K562 (cell line): ENCODE results near the gene CACNA2D4. TPM values are rescaled to one million over a fixed set of nuclear protein-coding genes. Genes with fewer than 3 reads are reported as not detected.
A peak's percentile ranks its signal among the peaks of the same experiment; 100 is the strongest.

Experiments used
- ATAC-seq: fragments of 200-7000 bp; cut with Tn5 transposase; 3 replicates; pipeline ENCODE4 v1.9.1; 2020; ENCODE audit warnings: moderate library complexity
- BruUV-seq: library from RNA; stranded (reverse); fragments of 400-500 nt; replicated peaks from 2 replicates; lab custom pipeline; 2021; lab: Mats Ljungman, UMichigan
- CTCF ChIA-PET: fragments of 300-600 bp; formaldehyde crosslinking; extraction: SDS; loops from one replicate; lab custom pipeline; 2021; ENCODE audit warnings: low intra/inter-chr PET ratio; lab: Yijun Ruan, JAX
- POLR2A ChIA-PET: fragments of 300-600, 350-650 bp; sonication (Branson Sonifier 250); formaldehyde crosslinking; extraction: SDS; loops from one replicate; lab custom pipeline; 2021; ENCODE audit warnings: antibody characterized with exemption, inconsistent platforms; lab: Yijun Ruan, JAX
- DNase-seq, 4 experiments: peaks; one replicate each; pipeline versions ENCODE4 v3.0.0 to v3.0.0-alpha.2; 2011 to 2018; ENCODE audit warnings: low spot score in 3 of 4, mixed read lengths in 3 of 4; ENCODE audit errors: extremely low read depth in 1 of 4
- FAIRE-seq: peaks from 2 replicates; lab custom pipeline; 2011; peaks lifted over from hg19 to GRCh38; lab: Jason Lieb, UNC
- H2AFZ ChIP-seq: 2 replicates; pipeline ENCODE4 v1.6.0; 2011; ENCODE audit warnings: low read depth, low read length, control low read depth, inconsistent platforms
- H3K27ac ChIP-seq: fragments of 200-600 bp; 3 replicates; pipeline ENCODE4 v1.8.0; 2011; ENCODE audit warnings: low read depth, mild to moderate bottlenecking, control low read depth, inconsistent platforms, low read length, moderate library complexity, mixed read lengths; ENCODE audit errors: extremely low read depth
- H3K27me3 ChIP-seq, 2 experiments: fragments of 300-600 bp in 1 of 2; 2 replicates in 1 of 2; 3 replicates in 1 of 2; pipeline versions ENCODE4 v1.6.0 to v1.8.0; 2011; ENCODE audit warnings: inconsistent platforms in 2 of 2, low read length in 2 of 2, mild to moderate bottlenecking in 1 of 2, mixed read lengths in 1 of 2, moderate library complexity in 1 of 2; ENCODE audit not compliant: control insufficient read depth in 2 of 2, insufficient read depth in 2 of 2
- H3K36me3 ChIP-seq: fragments of 300-600 bp; 3 replicates; pipeline ENCODE4 v1.8.0; 2011; ENCODE audit warnings: mild to moderate bottlenecking, low read length, inconsistent platforms; ENCODE audit not compliant: control insufficient read depth, insufficient read depth
- H3K4me1 ChIP-seq, 2 experiments: fragments of 200-600 bp in 1 of 2; replicated peaks in 1 of 2; 2 replicates in 1 of 2; 3 replicates in 1 of 2; pipeline versions ENCODE4 v1.5.1 to v1.8.0; 2011; ENCODE audit warnings: inconsistent platforms in 2 of 2, low read length in 2 of 2, mild to moderate bottlenecking in 1 of 2, mixed read lengths in 1 of 2, moderate library complexity in 1 of 2; ENCODE audit not compliant: control insufficient read depth in 2 of 2, insufficient read depth in 2 of 2
- H3K4me2 ChIP-seq: 2 replicates; pipeline ENCODE4 v1.6.1; 2011; ENCODE audit warnings: low read length, control low read depth, inconsistent platforms, mixed read lengths; ENCODE audit not compliant: insufficient read depth
- H3K4me3 ChIP-seq: fragments of 200-600 bp; sonication (generic), shearing (Covaris generic); 2 replicates; pipeline ENCODE4 v1.5.1; 2016; ENCODE audit warnings: control low read depth, inconsistent platforms
- H3K79me2 ChIP-seq: fragments of 200-600 bp; 3 replicates; pipeline ENCODE4 v1.8.0; 2011; ENCODE audit warnings: low read length, inconsistent platforms; ENCODE audit not compliant: control insufficient read depth, insufficient read depth
- H3K9ac ChIP-seq, 2 experiments: 2 replicates each; pipeline versions ENCODE4 v1.6.0 to v1.6.1; 2011; ENCODE audit warnings: low read depth in 2 of 2, low read length in 2 of 2, control low read depth in 1 of 2, inconsistent platforms in 1 of 2, mild to moderate bottlenecking in 1 of 2, mixed read lengths in 1 of 2; ENCODE audit not compliant: insufficient read depth in 1 of 2
- H3K9me1 ChIP-seq: one replicate; pipeline ENCODE4 v1.6.0; 2011; ENCODE audit warnings: inconsistent platforms, mild to moderate bottlenecking, low read length, moderate library complexity; ENCODE audit not compliant: control insufficient read depth, insufficient read depth
- H3K9me3 ChIP-seq: replicated peaks from 2 replicates; pipeline ENCODE4 v1.5.1; 2011; ENCODE audit warnings: low read depth, low read length, inconsistent platforms; ENCODE audit not compliant: control insufficient read depth, insufficient read depth
- H4K20me1 ChIP-seq: replicated peaks from 2 replicates; pipeline ENCODE4 v1.6.1; 2011; ENCODE audit warnings: low read length, inconsistent platforms, mixed read lengths; ENCODE audit not compliant: control insufficient read depth, insufficient read depth
- ARID2 ChIP-seq: fragments of 450-650 bp; IDR thresholded peaks from 2 replicates; pipeline ENCODE4 v1.6.1; 2017; ENCODE audit warnings: antibody characterized with exemption, mild to moderate bottlenecking
- CBFB ChIP-seq: sonication (generic); formaldehyde crosslinking; IDR thresholded peaks from 2 replicates; pipeline ENCODE4 v1.4.0; 2020; ENCODE audit warnings: mild to moderate bottlenecking, missing genetic modification reagents
- CC2D1A ChIP-seq: fragments of 450-650 bp; IDR thresholded peaks from 2 replicates; pipeline ENCODE4 v1.6.1; 2017; ENCODE audit warnings: mild to moderate bottlenecking
- CTCF ChIP-seq, 3 experiments: IDR thresholded peaks in 2 of 3; conservative IDR thresholded peaks in 1 of 3; 2 replicates each; pipeline ENCODE4 v1.5.1; 2011 to 2012; ENCODE audit warnings: low read length in 3 of 3, mild to moderate bottlenecking in 3 of 3, control low read depth in 2 of 3, improper control_type of control experiment in 1 of 3, inconsistent platforms in 1 of 3, low read depth in 1 of 3, mixed read lengths in 1 of 3, moderate library complexity in 1 of 3; ENCODE audit not compliant: insufficient read depth in 2 of 3
- E2F4 ChIP-seq: sonication (generic); formaldehyde crosslinking; IDR thresholded peaks from 2 replicates; pipeline ENCODE4 v1.8.0; 2022; ENCODE audit warnings: mild to moderate bottlenecking, low read depth, missing genetic modification reagents
- FOXK2 ChIP-seq, 2 experiments: fragments of 450-650 bp; IDR thresholded peaks in 1 of 2; conservative IDR thresholded peaks in 1 of 2; 2 replicates each; pipeline ENCODE4 v1.6.1; 2016; ENCODE audit warnings: low read depth in 2 of 2, mild to moderate bottlenecking in 1 of 2
- HNRNPUL1 ChIP-seq: fragments of 200-400 bp; formaldehyde crosslinking; IDR thresholded peaks from 2 replicates; pipeline ENCODE4 v1.6.1; 2017; ENCODE audit warnings: low read length
- ILK ChIP-seq: fragments of 450-650 bp; IDR thresholded peaks from 2 replicates; pipeline ENCODE4 v1.6.1; 2016; ENCODE audit warnings: missing genetic modification characterization, low read depth, mild to moderate bottlenecking, missing compliant biosample characterization, moderate library complexity, borderline replicate concordance
- KDM2B ChIP-seq: fragments of 250-450 bp; sonication (Bioruptor Pico); IDR thresholded peaks from 2 replicates; pipeline ENCODE4 v1.8.0; 2021; ENCODE audit warnings: mild to moderate bottlenecking, moderate library complexity
- MTF1 ChIP-seq: fragments of 250-450 bp; sonication (Bioruptor Pico); IDR thresholded peaks from 2 replicates; pipeline ENCODE4 v1.9.0; 2021; ENCODE audit warnings: moderate library complexity, mild to moderate bottlenecking, inconsistent platforms, borderline replicate concordance
- RBM15 ChIP-seq: fragments of 200-400 bp; formaldehyde crosslinking; IDR thresholded peaks from 2 replicates; pipeline ENCODE4 v1.6.1; 2018; ENCODE audit warnings: mild to moderate bottlenecking, low read length, moderate library complexity; ENCODE audit not compliant: insufficient read depth
- SFPQ ChIP-seq: fragments of 200-400 bp; formaldehyde crosslinking; IDR thresholded peaks from 2 replicates; pipeline ENCODE4 v1.6.1; 2017; ENCODE audit warnings: mild to moderate bottlenecking, low read depth, low read length, moderate library complexity
- TRIM28 ChIP-seq: fragments of 450-650 bp; IDR thresholded peaks from 2 replicates; pipeline ENCODE4 v1.6.1; 2017
- ZKSCAN1 ChIP-seq: fragments of 150-350 bp; IDR thresholded peaks from 2 replicates; pipeline ENCODE4 v1.6.1; 2016; ENCODE audit warnings: low read depth, low read length
- ZNF146 ChIP-seq: IDR thresholded peaks from one replicate; pipeline ENCODE4 v1.6.1; 2018; ENCODE audit warnings: missing compliant biosample characterization; ENCODE audit not compliant: unreplicated experiment
- ZNF79 ChIP-seq: fragments of 250-450 bp; sonication (Bioruptor Pico); IDR thresholded peaks from 2 replicates; pipeline ENCODE4 v1.4.0; 2020; ENCODE audit warnings: low read depth, mild to moderate bottlenecking, moderate library complexity
- WGBS: fragments of 100-300 bp; shearing (Covaris generic); methylation state at CpG from one replicate; pipeline ENCODE4 v1.1.6; 2016; ENCODE audit warnings: low coverage, mixed read lengths; ENCODE audit not compliant: insufficient coverage; ENCODE audit errors: missing lambda C conversion rate; 5-methylcytosine and 5-hydroxymethylcytosine counted together
- in situ Hi-C: fragments of 300-500 bp; cut with MboI; formaldehyde crosslinking; loops from 4 replicates; pipeline ENCODE4 v1.15.0; 2018; ENCODE audit warnings: inconsistent platforms, mixed read lengths
- intact Hi-C: fragments of 100-400 bp; cut with micrococcal nuclease; formaldehyde crosslinking; loops from 2 replicates; pipeline ENCODE4 v1.14.2; 2022
- polyA plus RNA-seq, 8 experiments: library from polyadenylated mRNA; depleted of rRNA in 4 of 8; stranded (reverse) in 5 of 8; unstranded in 3 of 8; fragments of >200 nt; fragmentation: Nextera tagmentation in 2 of 8; fragmentation: Illumina TruSeq in 1 of 8; extraction: Ambion mirVana in 2 of 8; extraction: Trizol in 1 of 8; gene quantifications; 2 replicates each; pipeline versions ENCODE4 v1.2.1 to v1.2.3, GENCODE V29; 2011 to 2014; ENCODE audit warnings: inconsistent platforms in 1 of 8, missing spikeins in 1 of 8
- total RNA-seq, 7 experiments: library from RNA; depleted of rRNA in 6 of 7; stranded (reverse); fragments of >200 nt in 6 of 7; fragmentation: Illumina TruSeq in 2 of 7; extraction: Trizol in 2 of 7; gene quantifications; 2 replicates each; pipeline versions ENCODE4 v1.2.1 to v1.2.3, GENCODE V29; 2011 to 2021; ENCODE audit warnings: low replicate concordance in 1 of 7

Gene CACNA2D4
- total and polyA plus RNA-seq, 9 of the 15 experiments (the other 6 are each of a cell fraction or from before 2014, with no cell fraction given) = 0.04 to 0.69 (median 0.40) TPM; not detected in 3

GRCh38 chr12:1939801-1940607 lies 21.6 kb upstream of the CACNA2D4 start:
- H3K79me2 ChIP-seq = no peaks in the 10 kb centered on the region
- no peak overlapping the region for H3K4me3 ChIP-seq
- H4K20me1 ChIP-seq = no peaks in the 10 kb centered on the region
- POLR2A ChIA-PET = interaction anchor here (0.5 to 1.1 kb wide), 4 partner anchors 14 to 1074 kb away, joined by 3 to 5 read pairs (median 3); no protein-coding TSS in a partner anchor
- H3K27me3 ChIP-seq = peaks cover 0 to 1% of the 10 kb centered on the region in 2 experiments; a peak in 1 of 5 replicates
- FAIRE-seq (peak; percentile 92), DNase-seq (peak; percentile 67 to 80 (median 72)), ATAC-seq (peak; percentile 94)
- no peak overlapping the region for H3K4me2 ChIP-seq
- H3K36me3 ChIP-seq = no peaks in the 10 kb centered on the region
- no peak overlapping the region for H3K27ac ChIP-seq
- H3K9me3 ChIP-seq = no peaks in the 10 kb centered on the region
- in situ Hi-C loops = loop anchor here (5.0 kb wide), 2 partner anchors 148 to 288 kb away; no protein-coding TSS in a partner anchor
- H3K9me1 ChIP-seq = no peaks in the 10 kb centered on the region
- no TSS peak for BruUV-seq
- intact Hi-C loops = loop anchor here (1.0 to 5.0 kb wide), 2 partner anchors 144 to 288 kb away; no protein-coding TSS in a partner anchor
- H3K9ac ChIP-seq = no peak overlapping the region
- no peaks in the 10 kb centered on the region for H3K4me1 ChIP-seq
- H2AFZ ChIP-seq = no peak overlapping the region
- CTCF ChIA-PET = interaction anchor here (0.6 to 2.4 kb wide), 4 partner anchors 144 to 822 kb away, joined by 3 to 44 read pairs (median 4); no protein-coding TSS in a partner anchor
- 30% methylated on average over 15 of the region's 16 CpGs for WGBS
- no peak for TF ChIP-seq CBFB (CRISPR knock-in tag)
- no peak for TF ChIP-seq MTF1
- 0 out of 2 replicates have a peak, but pooled peaks have one; percentile 41 for TF ChIP-seq ARID2
- no peak for TF ChIP-seq KDM2B
- TF ChIP-seq RBM15 = no peak
- TF ChIP-seq ZKSCAN1 = no peak
- TF ChIP-seq CTCF (IDR thresholded peaks at IDR 0.05 in 2 of 3, conservative IDR thresholded peaks at IDR 0.05 in 1 of 3; ENCODE audit: insufficient read depth in 2 of 3, low read depth in 1 of 3, low read length in 3 of 3) = peak; percentile 76 to 88 (median 84)
- TF ChIP-seq ZNF79 = no peak
- TF ChIP-seq E2F4 (CRISPR knock-in tag) = no peak
- no peak for TF ChIP-seq ZNF146 (CRISPR knock-in tag)
- no peak for TF ChIP-seq SFPQ
- no peak for TF ChIP-seq FOXK2 (conservative IDR thresholded peaks at IDR 0.05 in 1 of 2, IDR thresholded peaks at IDR 0.05 in 1 of 2; ENCODE audit: low read depth in 2 of 2)
- TF ChIP-seq CC2D1A = peak; percentile 59
- no peak for TF ChIP-seq ILK (tag)
- no peak for TF ChIP-seq TRIM28
- no peak for TF ChIP-seq HNRNPUL1
